Raji (cell line): ENCODE measurements around the gene ACSL3.

Source experiments
- POLR2A ChIP-seq: IDR thresholded peaks from 2 replicates; pipeline ENCODE4 v1.6.1; 2011; ENCODE audit warnings: low read depth, low read length, control low read depth; ENCODE audit not compliant: insufficient read depth

The ACSL3 gene

DNA sequence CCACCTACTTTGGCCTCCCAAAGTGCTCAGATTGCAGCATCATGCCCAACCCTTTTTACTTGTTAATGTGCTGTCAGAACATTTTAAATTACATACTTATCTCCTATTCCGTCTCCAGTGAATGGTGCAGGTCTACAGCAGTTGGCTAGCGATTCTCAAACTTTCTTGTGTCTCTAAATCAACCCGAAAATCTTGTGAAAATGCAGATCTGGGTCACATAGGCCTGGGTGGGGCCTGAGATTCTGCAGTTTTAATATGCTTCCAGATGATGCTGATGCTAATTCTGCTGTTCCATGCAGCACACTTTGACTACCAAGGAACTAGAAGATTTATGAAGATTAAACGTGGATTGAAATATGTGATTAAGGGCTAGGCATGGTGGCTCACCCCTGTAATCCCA, 14.8 kb upstream of the ACSL3 start:
- no peak for TF ChIP-seq POLR2A

DNA sequence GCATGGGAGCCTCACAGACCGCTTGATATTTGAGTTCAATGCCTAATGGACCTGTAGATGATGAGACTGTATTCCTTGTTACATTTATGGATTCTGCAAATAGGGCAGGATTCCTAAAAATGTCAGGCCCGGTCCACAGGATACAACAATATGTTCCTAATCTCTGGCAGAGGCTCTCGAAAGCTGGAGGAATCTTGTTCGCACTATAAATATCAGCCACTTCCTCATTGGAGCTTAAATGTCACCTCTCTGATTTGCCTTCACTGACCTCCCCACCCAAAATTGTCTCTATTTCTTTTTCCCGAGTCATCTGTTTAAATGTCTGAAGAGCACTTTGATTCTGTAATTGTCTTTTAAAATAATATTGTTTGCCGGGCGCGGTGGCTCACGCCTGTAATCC, 12.0 kb upstream of the ACSL3 start:
- TF ChIP-seq POLR2A: no peak

DNA sequence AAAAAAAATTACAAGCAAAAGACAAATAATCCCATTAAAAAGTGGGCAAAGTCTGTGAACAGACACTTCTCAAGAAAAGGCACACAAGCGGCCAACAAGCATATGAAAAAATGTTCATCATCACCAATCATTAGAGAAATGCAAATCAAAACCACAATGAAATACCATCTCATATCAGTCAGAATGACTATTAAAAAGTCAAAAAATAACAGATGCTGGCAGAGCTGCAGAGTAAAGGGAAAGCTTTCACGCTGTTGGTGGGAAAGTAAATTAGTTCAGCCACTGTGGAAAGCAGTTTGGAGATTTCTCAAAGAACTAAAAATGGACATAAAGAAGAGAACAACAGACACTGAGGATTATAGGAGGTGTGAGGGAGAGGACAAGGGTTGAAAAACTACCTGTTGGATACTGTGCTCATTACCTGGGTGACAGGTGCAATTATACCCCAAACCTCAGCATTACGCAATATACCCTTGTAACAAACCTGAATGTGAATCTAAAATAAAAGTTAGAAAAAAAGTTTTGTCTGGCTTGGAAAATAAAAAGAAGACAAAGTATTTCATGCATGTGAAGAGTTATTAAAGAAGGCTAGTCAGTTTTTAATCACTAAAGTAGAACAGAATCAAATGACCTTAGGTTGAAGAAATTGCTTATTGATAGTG, 8.7 kb upstream of the ACSL3 start:
- no peak for TF ChIP-seq POLR2A

DNA sequence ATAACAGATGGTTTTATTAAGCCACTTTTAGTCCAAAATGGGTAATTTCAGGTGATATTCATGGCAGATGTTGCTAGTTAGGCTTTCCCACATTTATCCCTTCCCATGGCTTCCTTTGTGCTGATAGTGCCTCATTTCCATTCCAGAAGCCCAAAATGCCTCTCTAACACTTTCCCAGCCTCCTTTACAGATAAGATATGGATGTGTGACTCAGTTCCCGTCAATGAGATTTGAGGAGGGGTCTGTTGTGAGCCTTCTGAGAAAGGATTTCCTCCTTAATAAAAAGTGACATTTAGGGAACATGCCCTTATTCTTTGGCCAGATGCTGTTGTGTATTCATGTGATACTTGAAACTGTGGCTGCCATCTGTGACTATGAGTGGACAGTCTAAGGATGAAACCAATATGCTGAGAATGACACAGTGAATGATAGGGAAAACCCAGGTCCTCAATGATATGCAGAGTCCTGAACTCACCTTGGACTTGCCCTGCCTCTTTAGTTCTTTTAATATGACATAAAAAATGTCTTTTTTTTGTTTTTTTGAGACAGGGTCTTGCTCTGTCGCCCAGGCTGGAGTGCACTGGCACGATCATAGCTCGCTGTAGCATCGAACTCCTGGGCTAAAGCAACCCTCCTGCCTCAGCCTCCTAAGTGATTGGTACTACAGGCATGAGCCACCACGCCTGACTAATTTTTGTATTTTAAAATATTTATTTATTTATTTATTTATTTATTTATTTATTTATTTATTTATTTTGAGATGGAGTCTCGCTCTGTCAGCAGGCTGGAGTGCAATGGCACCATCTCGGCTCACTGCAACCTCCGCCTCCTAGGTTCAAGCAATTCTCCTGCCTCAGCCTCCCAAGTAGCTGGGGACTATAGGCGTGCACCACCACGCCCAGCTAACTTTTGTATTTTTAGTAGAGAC, 5.8 kb upstream of the ACSL3 start:
- no peak for TF ChIP-seq POLR2A

DNA sequence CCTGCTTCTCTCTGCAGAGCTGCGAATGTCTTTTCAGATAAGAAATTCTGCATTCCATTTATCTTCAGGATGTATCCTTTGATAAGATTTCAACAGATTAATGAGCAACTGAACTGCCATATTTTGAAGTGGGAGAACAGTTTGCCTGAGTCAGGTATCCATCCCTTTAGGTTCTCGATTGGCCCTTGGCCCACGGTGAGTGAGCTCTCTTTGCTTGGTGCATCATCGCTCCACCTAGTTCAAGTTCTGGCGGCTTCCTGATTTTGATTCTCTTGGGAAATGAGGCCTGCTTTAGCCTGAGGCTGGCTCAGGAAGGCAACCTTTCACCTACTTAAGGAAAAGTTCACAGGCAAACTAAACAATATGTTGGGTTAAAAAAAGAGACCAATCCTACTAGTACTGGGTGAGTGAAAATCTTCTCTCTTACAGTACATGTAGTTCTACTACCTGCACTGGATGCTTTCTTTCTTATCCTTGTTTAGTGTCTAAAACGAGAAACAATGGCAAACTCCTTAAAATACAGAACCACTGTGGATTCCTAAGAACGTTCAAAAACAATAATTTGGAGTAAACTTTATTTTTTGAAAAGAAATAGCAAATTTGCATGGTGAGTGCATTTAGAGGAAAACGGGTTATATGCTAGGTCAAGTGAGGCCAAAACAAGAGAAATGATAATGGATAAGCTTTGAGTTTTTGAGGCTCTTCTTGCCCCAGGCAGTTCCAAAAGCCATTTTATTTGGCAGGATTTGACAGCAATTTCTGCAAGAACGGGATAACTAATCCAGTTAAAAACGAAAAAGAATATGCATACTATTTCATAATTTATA, 837 bp upstream of the ACSL3 start:
- no peak for TF ChIP-seq POLR2A

DNA sequence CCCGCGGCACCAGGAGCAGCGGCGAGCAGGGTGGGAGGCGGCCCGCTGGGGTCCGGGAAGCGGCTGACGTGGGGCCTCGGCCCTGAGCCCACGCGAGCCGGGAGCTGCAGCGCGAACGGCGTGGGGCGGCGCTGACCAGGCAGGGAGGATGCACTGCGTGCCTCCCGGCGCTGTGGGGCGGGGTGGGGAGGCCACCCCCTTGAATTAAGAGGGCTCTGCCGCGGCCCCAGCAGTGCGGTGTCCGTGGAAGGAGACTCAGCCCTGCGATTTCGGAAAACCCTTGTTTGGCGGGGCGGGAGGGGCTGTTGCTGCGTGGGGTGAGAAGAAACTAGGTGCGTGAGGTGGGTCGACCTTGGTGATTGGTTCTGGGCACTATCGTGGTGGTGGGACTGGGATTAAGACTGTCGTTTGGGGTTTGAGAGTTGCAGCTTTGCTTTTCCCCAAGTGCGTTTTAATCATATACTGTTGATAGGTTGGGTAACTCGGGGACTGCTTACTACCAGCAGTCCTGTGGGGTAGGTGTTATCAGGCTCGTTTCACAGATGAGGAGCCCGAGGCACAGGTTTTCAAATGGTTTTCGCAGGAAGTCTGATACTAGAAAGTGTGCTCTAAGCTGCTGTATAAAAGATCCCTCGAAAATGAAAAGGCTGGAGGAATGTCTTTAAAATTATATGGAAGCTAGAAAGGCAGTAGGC, 722 bp downstream of the ACSL3 start:
- no peak for TF ChIP-seq POLR2A

DNA sequence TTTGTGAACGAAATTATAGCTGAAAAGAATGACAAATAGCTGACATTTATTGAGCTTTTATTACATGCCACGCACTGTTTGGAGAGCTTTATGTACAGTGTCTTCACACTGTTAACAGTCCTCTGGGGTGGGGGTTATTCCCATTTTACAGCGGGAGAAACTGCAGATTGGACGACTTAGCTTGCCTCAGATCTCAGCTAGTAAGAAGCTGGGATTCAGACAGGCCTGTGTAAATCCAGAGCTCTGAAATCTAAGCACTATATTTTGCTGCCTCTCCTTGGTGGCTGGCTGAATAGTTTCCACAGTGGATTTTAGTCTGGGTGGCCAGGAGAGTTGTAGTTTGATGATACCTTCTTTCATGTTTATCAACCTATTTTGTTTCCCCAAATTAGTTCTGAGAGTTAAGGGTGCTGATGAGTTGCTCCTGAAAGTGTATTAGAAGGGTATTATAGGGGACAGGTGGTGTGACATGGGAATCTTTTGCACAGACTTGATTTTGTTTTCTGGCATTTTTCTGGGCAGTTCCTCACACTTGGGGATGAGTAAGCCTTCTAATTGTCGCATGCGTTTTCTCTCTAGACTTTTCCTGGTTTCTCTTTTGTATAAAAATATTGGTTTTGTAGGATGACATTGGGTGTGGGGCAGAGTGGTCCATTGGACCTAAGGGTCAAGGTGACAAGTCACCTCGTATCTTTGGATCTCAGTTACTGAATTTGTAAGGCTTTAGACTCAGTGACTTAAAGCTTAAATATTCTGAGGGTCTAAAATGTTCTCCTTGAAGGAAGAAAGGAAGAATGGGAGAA, 1.5 kb downstream of the ACSL3 start:
- TF ChIP-seq POLR2A: no peak

DNA sequence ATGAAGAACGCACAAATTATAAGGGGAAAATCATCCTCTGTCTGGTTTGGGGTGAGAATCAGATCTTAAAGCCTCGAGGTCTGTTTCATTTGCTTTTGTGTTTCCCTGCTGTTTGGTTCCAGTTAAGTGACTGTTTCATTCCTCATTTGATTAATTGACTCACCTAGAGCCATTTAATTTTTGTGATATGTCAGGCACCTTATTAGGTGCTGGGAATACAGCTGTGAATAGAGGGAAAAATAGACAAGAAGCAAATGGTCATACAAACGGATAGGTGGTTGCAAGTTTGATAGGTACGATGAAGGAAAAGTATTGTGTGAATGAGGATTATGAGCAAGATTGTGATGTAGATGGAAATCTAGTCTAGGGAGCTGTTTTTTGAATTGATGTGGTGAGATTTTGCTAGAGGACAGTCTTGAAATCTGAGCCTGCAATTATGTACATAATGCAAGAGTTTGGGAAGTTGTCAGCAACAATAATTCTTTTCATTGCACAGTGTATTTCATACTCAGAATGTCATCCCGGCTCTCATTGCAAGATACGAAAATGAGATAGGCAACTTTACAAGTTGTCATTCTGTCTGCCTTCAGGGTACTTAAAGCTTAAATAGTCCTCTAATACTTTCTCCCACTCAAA, 2.2 kb downstream of the ACSL3 start:
- TF ChIP-seq POLR2A: no peak

DNA sequence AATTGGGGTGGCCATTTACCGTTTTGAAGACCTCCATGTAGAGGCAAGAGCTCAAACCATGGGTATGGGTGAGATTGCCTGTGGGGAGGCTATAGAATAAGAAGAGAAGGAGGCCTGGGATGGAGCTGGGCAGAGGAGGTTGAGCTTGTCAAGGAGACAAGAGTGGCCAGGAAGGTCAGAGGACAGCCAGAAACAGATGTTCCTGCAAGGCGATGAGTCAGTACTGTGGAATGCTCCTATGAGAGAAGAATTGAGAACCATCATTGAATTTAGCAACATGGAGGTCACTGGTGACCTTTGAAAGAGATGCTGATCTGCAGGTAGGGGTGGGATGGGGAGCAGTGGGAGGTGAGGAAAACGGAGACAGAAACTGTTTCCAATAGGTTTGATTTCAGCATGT, 3.5 kb downstream of the ACSL3 start:
- TF ChIP-seq POLR2A: no peak

DNA sequence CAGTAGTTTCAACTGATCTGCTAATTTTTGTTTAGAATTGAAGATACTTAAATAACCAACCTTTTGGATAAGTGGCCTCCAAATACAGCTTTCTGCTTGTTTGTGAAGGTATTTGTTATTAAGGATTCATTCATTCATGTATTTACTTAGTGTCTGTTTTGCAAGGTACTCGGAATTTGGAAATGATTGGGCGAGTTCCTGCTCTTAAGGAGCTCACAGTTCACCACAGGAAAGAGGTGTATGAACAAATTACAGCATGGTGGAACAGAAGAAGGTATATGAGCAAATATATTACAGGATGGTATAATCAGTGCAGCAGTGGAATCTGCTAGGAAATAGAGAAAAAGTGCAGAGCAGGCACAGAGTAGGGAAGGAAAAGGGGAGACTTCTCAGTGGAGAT, 4.5 kb downstream of the ACSL3 start:
- no peak for TF ChIP-seq POLR2A

DNA sequence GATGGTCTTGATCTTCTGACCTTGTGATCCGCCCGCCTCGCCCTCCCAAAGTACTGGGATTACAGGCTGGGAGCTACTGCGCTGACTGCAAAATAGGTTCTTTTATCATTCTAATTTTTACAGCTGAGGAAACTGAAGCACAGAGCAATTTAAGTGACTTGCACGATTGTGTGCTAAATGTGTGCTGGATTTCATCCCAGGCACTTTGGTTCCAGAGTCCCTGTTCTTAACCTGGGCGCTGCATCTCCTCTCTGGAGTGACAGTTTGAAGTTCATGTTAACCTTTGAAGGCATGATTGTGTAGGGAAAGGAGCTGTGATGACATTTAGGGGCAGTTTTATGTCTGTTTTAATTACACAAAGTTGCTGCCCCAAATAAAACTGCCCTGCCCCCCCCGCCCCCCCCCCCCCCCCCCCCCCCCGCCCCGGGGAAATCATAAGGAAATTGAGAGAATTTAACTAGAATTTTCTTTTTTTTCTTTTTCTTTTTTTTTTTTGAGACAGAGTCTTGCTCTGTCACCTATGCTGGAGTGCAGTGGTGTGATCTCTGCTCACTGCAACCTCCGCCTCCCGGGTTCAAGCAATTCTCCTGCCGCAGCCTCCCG, 5.6 kb downstream of the ACSL3 start:
- TF ChIP-seq POLR2A: no peak

DNA sequence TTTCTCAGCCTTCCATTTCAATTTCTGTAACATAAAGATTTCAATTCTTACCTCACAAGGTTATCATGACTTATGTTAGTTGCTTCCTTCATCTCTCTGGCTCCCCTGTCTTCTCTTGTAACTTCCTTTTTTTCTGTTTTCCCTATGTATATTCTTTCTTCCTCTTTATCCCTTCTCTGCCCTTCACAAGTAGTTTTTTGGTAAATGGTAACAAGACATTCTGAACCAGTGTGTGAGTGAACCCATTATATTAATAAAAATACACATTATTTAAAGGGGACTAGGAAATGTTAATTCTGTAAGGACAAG, 8.4 kb downstream of the ACSL3 start:
- TF ChIP-seq POLR2A: no peak

DNA sequence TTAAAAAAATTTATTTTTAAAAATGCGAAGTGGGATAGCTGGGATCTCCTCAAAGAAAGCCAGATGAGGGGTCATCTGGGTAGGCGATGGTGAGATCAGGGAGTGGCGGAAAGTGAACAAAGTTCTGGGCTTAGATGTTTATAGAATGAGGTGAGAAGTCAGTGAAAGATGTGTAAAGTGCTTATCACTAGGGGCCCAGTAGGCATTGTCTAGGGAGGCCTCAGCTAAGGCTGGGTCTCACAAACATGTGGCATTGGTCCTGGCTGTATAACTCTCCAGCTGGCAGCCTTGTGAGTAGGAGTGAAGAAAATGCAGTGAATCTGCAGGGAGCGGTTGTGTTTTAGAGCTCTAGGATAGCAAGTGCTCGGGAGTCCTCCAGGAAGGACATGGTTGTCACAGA, 10.5 kb downstream of the ACSL3 start:
- TF ChIP-seq POLR2A: no peak
